Mesothelial cell of epicardium (in vitro differentiated cells): ENCODE results near the gene SLC7A5. TPM values are rescaled to one million over a fixed set of nuclear protein-coding genes. Genes with fewer than 3 reads are reported as not detected.
"Not testable (repeated sequence)": the region's sequence is repeated elsewhere in the genome, so short reads cannot be mapped to it uniquely, and the experiment has no call there.

Experiments used
- DNase-seq, 2 experiments: peaks; one replicate each; pipeline ENCODE4 v3.0.0; 2021; ENCODE audit warnings: low spot score in 2 of 2; ENCODE audit not compliant: unreplicated experiment in 2 of 2
- H3K27ac Mint-ChIP-seq: 2 replicates; pipeline ENCODE4 v1.8.0; 2021; ENCODE audit warnings: mixed read lengths
- H3K27me3 Mint-ChIP-seq: 2 replicates; pipeline ENCODE4 v1.8.0; 2021; ENCODE audit warnings: low read depth, mixed read lengths
- H3K36me3 Mint-ChIP-seq: 2 replicates; pipeline ENCODE4 v1.8.0; 2021; ENCODE audit warnings: mixed read lengths
- H3K4me1 Mint-ChIP-seq: 2 replicates; pipeline ENCODE4 v1.8.0; 2021; ENCODE audit warnings: mixed read lengths
- H3K4me3 Mint-ChIP-seq: 2 replicates; pipeline ENCODE4 v1.8.0; 2021; ENCODE audit warnings: mild to moderate bottlenecking, moderate library complexity, mixed read lengths
- H3K9me3 Mint-ChIP-seq: 2 replicates; pipeline ENCODE4 v1.8.0; 2021; ENCODE audit warnings: mixed read lengths
- CTCF ChIP-seq: fragments of 200-600 bp; sonication (generic); IDR thresholded peaks from one replicate; pipeline ENCODE4 v1.5.0; 2021; ENCODE audit warnings: antibody characterized with exemption; ENCODE audit not compliant: unreplicated experiment
- total RNA-seq: library from RNA; stranded (reverse); gene quantifications from 3 replicates; pipeline ENCODE4 v1.2.1, GENCODE V29; 2021

Gene SLC7A5
- total RNA-seq: 64.7 to 70.0 TPM (median 69.4 TPM) in 3 replicates

GRCh38 chr16:87869061-87869878, at the start of gene SLC7A5:
Gene SLC7A5, minus strand, starts transcription at chr16:87869507. Its CDS starts 85 bp downstream, at chr16:87869422.
- H3K9me3 Mint-ChIP-seq, H3K36me3 Mint-ChIP-seq: not testable (repeated sequence)
- Mint-ChIP-seq H3K4me3 (peak within 1 kb of the TSS; percentile 77), H3K4me1 (peaks cover 59% of the 10 kb centered on the region), H3K27ac (peak within 1 kb of the TSS; percentile 95), H3K27me3 (peaks cover 21% of the 10 kb centered on the region)
- DNase-seq: peak; percentile 65 to 82

GRCh38 chr16:87918338-87918737, 49.0 kb upstream of the SLC7A5 start:
- H3K9me3 Mint-ChIP-seq: no peaks in the 10 kb centered on the region
- H3K27me3 Mint-ChIP-seq: no peaks in the 10 kb centered on the region
- H3K36me3 Mint-ChIP-seq: no peaks in the 10 kb centered on the region
- TF ChIP-seq CTCF: no peak
- H3K27ac Mint-ChIP-seq: no peak overlapping the region
- H3K4me3 Mint-ChIP-seq: no peak overlapping the region
- H3K4me1 Mint-ChIP-seq: peaks cover 8% of the 10 kb centered on the region
- DNase-seq: no peak

- DNase-seq: no peak
- no peak overlapping the region for H3K4me3 Mint-ChIP-seq
- H3K27me3 Mint-ChIP-seq: no peaks in the 10 kb centered on the region
- TF ChIP-seq CTCF: no peak
- peaks cover 8% of the 10 kb centered on the region for H3K4me1 Mint-ChIP-seq
- H3K27ac Mint-ChIP-seq: no peak overlapping the region
- H3K36me3 Mint-ChIP-seq: no peaks in the 10 kb centered on the region
- H3K9me3 Mint-ChIP-seq: no peaks in the 10 kb centered on the region
Observed at GRCh38 chr16:87917503-87917902, 48.2 kb upstream of the SLC7A5 start.

GRCh38 chr16:87914812-87915211, 45.5 kb upstream of the SLC7A5 start:
- H3K27ac Mint-ChIP-seq: no peak overlapping the region
- H3K27me3 Mint-ChIP-seq: no peaks in the 10 kb centered on the region
- no peak overlapping the region for H3K4me3 Mint-ChIP-seq
- TF ChIP-seq CTCF: no peak
- H3K4me1 Mint-ChIP-seq: peaks cover 8% of the 10 kb centered on the region
- no peaks in the 10 kb centered on the region for H3K9me3 Mint-ChIP-seq
- DNase-seq: no peak
- H3K36me3 Mint-ChIP-seq: no peaks in the 10 kb centered on the region

- H3K9me3 Mint-ChIP-seq, DNase-seq, H3K4me3 Mint-ChIP-seq, H3K27ac Mint-ChIP-seq, H3K36me3 Mint-ChIP-seq, H3K27me3 Mint-ChIP-seq: not testable (repeated sequence)
- H3K4me1 Mint-ChIP-seq: peaks cover 12% of the 10 kb centered on the region
Observed at GRCh38 chr16:87914021-87914725, 44.9 kb upstream of the SLC7A5 start.

GRCh38 chr16:87912691-87913090, 43.4 kb upstream of the SLC7A5 start:
- H3K4me3 Mint-ChIP-seq, H3K27ac Mint-ChIP-seq, H3K4me1 Mint-ChIP-seq, H3K9me3 Mint-ChIP-seq, H3K36me3 Mint-ChIP-seq, DNase-seq, H3K27me3 Mint-ChIP-seq: not testable (repeated sequence)

GRCh38 chr16:87911106-87911763, 41.9 kb upstream of the SLC7A5 start:
- H3K9me3 Mint-ChIP-seq, H3K27me3 Mint-ChIP-seq, H3K27ac Mint-ChIP-seq, H3K4me1 Mint-ChIP-seq, H3K4me3 Mint-ChIP-seq, DNase-seq, H3K36me3 Mint-ChIP-seq: not testable (repeated sequence)
